ENCODE results near the gene TCEA2.

The TCEA2 gene

DNA sequence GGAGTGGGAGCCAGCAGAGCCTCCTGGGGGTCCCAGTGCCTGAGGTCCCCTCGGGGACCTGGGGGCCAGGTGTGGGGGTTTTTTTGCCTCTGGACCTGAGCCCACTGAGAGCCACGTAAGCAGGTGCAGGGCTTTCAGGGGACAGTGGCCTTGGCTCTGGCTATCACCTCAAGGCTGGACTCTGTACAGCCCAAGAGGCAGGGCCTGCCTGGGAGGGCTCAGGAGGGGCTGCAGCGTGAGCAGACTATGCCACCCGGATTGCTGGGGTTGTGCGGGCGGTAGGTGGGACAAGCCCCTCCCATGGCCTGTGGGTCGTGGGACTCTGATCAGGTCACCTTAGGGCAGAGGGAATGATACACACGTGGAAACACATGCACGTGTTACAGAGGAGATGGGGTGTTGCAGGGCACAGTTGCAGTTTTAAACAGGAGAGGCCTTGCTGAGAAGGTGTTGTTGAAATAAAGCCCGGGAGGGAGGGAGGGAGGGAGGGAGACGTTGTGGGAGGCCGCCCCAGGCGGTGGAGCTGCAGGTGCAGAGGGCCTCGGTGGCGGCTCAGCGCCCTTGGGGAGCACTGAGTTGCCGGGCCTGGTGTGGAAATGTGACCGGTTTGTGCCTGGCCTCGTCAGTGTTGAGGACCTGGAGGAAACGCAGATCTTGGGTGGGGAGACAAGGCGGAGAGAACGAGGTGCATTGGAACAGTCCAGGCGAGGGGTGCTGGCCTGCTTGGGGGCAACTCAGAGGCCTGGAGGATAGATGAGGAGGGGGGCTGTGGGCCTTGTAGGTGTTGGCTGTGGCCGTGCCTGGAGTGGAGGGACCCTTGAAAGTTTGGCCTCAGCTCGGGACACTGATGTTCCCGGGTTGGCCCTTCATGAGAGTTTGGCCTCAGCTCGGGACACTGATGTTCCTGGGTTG is 2.3 kb downstream of the TCEA2 start:
- H3K4me3 ChIP-seq (ENCODE audit: low read length): no peak overlapping the region
- no peak overlapping the region for H3K9ac ChIP-seq (ENCODE audit: low read length)

DNA sequence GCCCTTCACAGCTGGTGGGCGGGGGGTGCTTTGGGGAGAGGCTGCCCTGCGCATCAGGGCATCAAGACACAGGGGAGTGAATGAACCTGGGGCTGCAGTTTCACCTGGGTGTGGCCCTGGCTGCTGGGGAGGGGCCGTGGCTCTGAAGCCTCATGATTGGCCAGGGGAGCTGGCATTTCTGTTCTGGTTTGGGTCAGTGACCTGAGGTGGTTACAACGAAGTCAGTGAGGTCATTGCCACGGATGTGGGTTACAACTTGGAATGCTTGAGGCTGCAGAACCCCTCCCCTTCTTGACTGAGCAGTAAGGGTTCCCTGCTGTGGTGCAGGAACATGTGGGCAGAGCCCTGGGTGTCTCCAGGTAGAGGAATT is 3.0 kb downstream of the TCEA2 start:
- H3K4me3 ChIP-seq (ENCODE audit: low read length): no peak overlapping the region
- no peaks in the 10 kb centered on the region for H3K27me3 ChIP-seq (ENCODE audit: control insufficient read depth, insufficient read depth, low read length)
- H3K9ac ChIP-seq (ENCODE audit: low read length): no peak overlapping the region
- peaks cover 31% of the 10 kb centered on the region for H3K4me1 ChIP-seq (ENCODE audit: control insufficient read depth, insufficient read depth, low read length)
- no peaks in the 10 kb centered on the region for H3K36me3 ChIP-seq (ENCODE audit: control insufficient read depth, insufficient read depth, low read length)
- no peaks in the 10 kb centered on the region for H3K9me3 ChIP-seq (ENCODE audit: control insufficient read depth, low read length)

More for the DNA sequence above, 2.3 kb downstream of the TCEA2 start:
- Histone ChIP-seq H3K9me3 (ENCODE audit: control insufficient read depth, low read length) (no peaks in the 10 kb centered on the region), H3K4me1 (ENCODE audit: control insufficient read depth, insufficient read depth, low read length) (peaks cover 31% of the 10 kb centered on the region), H3K27me3 (ENCODE audit: control insufficient read depth, insufficient read depth, low read length) (no peaks in the 10 kb centered on the region), H3K36me3 (ENCODE audit: control insufficient read depth, insufficient read depth, low read length) (no peaks in the 10 kb centered on the region)

DNA sequence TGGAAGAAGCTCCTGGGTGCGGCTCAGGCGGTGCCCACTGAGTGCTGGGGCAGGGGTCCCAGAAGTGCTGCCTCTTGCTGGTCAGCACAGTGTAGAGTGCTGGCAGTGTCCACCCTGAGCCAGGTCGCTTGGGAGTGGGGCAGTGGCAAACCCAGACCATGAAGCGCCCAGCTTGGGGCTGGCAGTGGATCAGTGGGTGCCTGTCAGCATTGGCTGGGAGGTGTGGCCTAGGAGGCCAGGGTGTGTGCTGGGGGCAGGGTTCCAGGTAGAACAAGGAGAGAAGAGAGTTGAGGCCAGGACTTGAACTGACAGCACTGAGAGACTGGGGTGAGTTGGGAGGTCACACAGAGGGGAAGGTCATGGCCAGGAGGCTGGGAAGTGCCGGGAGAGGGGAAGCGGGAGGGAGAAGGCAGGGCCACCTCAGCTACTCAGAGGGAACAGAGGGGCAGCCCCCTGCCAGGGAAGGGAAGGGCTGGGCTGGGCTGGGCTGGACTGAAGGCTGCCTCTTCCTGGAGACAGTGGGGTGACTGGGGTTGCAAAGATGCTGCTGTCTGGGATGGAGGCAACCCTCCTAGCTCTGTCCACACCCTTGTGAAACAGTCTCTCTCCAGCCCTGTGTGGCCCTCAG is 4.1 kb downstream of the TCEA2 start:
- Histone ChIP-seq H3K9me3 (ENCODE audit: control insufficient read depth, low read length) (no peaks in the 10 kb centered on the region), H3K9ac (ENCODE audit: low read length) (no peak overlapping the region), H3K4me1 (ENCODE audit: control insufficient read depth, insufficient read depth, low read length) (peaks cover 29% of the 10 kb centered on the region), H3K4me3 (ENCODE audit: low read length) (no peak overlapping the region), H3K36me3 (ENCODE audit: control insufficient read depth, insufficient read depth, low read length) (no peaks in the 10 kb centered on the region), H3K27me3 (ENCODE audit: control insufficient read depth, insufficient read depth, low read length) (no peaks in the 10 kb centered on the region)

DNA sequence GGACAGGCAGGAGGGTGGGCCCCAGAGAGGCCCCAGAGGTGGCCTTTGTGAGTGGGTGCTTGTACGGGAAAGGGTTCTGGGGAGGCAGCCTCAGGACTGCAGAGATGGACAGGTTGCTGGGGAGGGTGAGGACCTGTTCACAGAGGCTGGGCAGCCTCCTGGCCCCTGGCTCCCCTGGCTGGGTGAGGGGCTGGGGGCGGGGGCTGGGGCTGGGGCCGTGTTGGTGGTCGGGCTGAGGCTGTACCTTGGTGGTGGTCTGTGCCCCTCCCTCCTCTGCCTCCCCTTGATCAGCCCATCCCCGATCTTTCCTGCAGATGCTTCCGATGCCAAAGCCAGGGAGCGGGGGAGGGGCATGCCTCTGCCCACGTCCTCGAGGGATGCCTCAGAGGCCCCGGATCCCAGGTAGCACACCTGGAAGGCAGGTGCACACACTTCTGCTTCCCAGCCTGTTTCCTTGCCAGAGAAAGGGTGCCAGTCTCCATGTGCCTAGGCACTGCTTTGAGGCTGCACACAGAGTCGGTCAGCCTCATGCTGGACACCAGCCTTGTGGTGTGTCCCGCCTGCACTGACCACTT is 4.8 kb downstream of the TCEA2 start:
- H3K36me3 ChIP-seq (ENCODE audit: control insufficient read depth, insufficient read depth, low read length): no peaks in the 10 kb centered on the region
- H3K9ac ChIP-seq (ENCODE audit: low read length): no peak overlapping the region
- H3K9me3 ChIP-seq (ENCODE audit: control insufficient read depth, low read length): no peaks in the 10 kb centered on the region
- H3K4me1 ChIP-seq (ENCODE audit: control insufficient read depth, insufficient read depth, low read length): peaks cover 23% of the 10 kb centered on the region
- no peak overlapping the region for H3K4me3 ChIP-seq (ENCODE audit: low read length)
- no peaks in the 10 kb centered on the region for H3K27me3 ChIP-seq (ENCODE audit: control insufficient read depth, insufficient read depth, low read length)

DNA sequence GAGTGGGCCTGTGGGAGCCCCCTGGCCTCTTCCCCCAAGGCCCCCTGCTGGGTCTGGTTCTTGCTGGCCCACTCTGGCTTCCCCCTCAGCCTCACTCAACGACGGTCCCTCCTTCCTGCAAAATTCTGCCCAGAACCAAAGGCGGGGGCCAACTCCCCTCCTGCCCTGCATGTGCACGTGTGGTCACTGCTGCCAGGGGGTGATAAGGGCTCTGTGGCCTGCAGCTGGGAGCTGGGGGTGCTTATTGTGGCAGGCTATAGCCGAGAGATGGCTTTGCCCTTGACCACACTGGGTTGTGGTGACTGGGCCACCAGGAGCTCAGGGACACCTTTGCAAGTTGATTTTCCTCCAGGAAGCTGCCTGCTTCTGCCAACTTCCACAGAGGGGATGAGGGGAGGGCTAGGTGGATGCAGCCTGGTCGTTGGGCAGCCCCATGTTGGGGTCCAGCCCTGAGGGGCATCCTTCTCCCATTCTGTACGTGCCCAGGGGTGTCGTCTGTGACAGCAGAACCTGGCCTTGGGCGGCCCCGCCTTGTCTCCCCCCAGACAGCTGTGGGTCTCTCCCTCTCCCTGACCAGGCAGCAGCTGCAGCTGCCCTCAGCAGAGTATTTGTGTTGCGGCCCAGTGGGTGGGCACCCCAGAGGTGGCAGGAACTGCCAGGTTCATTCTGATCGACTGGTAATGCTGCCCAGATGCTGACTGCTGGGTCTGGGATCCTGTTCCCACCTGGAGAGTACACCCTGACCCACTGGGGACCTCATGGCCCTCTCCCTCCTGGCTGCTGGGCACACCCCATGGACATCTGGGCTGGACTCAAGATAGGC is 5.6 kb downstream of the TCEA2 start:
- no peaks in the 10 kb centered on the region for H3K27me3 ChIP-seq (ENCODE audit: control insufficient read depth, insufficient read depth, low read length)
- no peaks in the 10 kb centered on the region for H3K9me3 ChIP-seq (ENCODE audit: control insufficient read depth, low read length)
- H3K4me1 ChIP-seq (ENCODE audit: control insufficient read depth, insufficient read depth, low read length): peaks cover 20% of the 10 kb centered on the region
- H3K36me3 ChIP-seq (ENCODE audit: control insufficient read depth, insufficient read depth, low read length): no peaks in the 10 kb centered on the region
- no peak overlapping the region for H3K9ac ChIP-seq (ENCODE audit: low read length)
- H3K4me3 ChIP-seq (ENCODE audit: low read length): no peak overlapping the region

DNA sequence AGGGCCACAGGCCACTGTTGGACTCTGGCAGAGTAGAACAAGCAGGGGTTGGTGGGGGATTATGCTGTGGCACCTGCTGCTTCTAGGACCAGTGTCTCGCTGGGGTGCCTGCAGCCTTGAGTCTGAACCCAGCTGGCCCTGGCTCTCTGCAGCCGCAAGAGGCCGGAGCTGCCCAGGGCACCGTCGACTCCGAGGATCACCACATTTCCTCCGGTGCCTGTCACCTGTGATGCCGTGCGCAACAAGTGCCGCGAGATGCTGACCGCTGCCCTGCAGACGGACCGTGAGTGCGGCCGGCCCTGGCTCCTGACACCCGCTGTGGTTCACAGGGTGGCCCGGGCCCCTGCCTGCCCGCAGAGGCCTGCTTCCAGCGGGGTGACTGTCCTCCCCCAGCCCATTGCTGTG is 6.2 kb downstream of the TCEA2 start:
- Histone ChIP-seq H3K4me1 (ENCODE audit: control insufficient read depth, insufficient read depth, low read length) (peaks cover 14% of the 10 kb centered on the region), H3K9ac (ENCODE audit: low read length) (no peak overlapping the region), H3K27me3 (ENCODE audit: control insufficient read depth, insufficient read depth, low read length) (no peaks in the 10 kb centered on the region), H3K4me3 (ENCODE audit: low read length) (no peak overlapping the region), H3K36me3 (ENCODE audit: control insufficient read depth, insufficient read depth, low read length) (no peaks in the 10 kb centered on the region), H3K9me3 (ENCODE audit: control insufficient read depth, low read length) (no peaks in the 10 kb centered on the region)

DNA sequence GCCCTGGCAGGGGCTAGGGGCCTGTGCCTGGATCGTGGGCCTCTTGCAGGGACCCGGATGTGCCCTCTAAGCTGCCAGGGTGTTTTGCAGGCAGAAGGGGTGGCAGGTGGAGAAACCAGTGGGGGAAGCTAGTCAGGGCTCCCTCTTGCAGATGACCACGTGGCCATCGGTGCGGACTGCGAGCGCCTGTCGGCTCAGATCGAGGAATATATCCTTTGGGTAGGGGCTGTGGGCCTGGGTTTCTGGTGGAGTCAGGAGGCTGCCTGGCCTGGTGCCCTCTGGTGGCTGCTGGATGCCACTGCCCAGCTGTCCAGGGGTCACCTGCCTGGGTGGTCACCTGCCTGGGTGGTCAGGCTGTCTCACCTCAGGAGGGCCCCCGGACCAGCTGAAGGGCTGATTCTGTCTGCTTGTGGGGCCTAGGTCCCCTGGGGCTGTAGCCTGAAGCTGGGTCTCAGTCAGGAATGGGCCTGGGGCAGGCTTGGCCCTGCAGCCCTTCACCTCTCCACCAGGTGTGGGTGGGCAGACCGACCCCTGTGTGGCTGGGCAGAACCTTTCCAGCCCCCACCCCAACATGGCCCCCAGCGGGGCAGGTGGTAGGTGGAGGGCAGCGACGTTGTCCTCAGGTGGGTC is 6.7 kb downstream of the TCEA2 start:
- Histone ChIP-seq H3K4me3 (ENCODE audit: low read length) (no peak overlapping the region), H3K36me3 (ENCODE audit: control insufficient read depth, insufficient read depth, low read length) (no peaks in the 10 kb centered on the region), H3K9me3 (ENCODE audit: control insufficient read depth, low read length) (no peaks in the 10 kb centered on the region), H3K4me1 (ENCODE audit: control insufficient read depth, insufficient read depth, low read length) (peaks cover 9% of the 10 kb centered on the region), H3K27me3 (ENCODE audit: control insufficient read depth, insufficient read depth, low read length) (no peaks in the 10 kb centered on the region), H3K9ac (ENCODE audit: low read length) (no peak overlapping the region)

DNA sequence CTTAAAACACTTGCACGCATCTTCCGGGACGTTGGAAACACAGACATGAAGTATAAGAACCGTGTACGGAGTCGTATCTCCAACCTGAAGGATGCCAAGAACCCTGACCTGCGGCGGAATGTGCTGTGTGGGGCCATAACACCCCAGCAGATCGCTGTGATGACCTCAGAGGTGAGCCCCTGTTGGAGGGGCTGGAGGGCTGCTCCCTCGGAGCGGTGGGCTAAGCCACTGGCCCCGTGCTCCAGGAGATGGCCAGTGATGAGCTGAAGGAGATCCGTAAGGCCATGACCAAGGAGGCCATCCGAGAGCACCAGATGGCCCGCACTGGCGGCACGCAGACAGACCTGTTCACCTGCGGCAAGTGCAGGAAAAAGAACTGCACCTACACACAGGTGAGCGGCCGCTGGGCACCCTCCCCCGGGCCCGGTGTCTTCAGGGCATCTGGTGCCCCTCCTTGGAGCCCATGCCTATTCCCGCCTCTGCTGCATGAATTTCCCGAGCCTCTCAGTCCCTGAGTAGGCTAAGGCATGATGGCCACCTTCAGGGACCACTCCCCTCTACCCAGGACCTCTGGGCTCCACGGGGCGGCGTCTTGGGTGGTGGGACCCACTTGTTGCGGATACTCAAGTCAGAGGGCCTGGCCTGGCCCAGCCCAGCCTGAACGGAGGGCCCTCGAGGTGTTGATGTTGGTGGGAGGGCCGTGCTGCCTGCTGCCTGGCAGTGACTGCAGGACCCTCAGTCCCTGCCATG is 7.4 kb downstream of the TCEA2 start:
- Histone ChIP-seq H3K27me3 (ENCODE audit: control insufficient read depth, insufficient read depth, low read length) (no peaks in the 10 kb centered on the region), H3K9ac (ENCODE audit: low read length) (no peak overlapping the region), H3K4me3 (ENCODE audit: low read length) (no peak overlapping the region), H3K9me3 (ENCODE audit: control insufficient read depth, low read length) (no peaks in the 10 kb centered on the region), H3K36me3 (ENCODE audit: control insufficient read depth, insufficient read depth, low read length) (no peaks in the 10 kb centered on the region), H3K4me1 (ENCODE audit: control insufficient read depth, insufficient read depth, low read length) (peaks cover 8% of the 10 kb centered on the region)

DNA sequence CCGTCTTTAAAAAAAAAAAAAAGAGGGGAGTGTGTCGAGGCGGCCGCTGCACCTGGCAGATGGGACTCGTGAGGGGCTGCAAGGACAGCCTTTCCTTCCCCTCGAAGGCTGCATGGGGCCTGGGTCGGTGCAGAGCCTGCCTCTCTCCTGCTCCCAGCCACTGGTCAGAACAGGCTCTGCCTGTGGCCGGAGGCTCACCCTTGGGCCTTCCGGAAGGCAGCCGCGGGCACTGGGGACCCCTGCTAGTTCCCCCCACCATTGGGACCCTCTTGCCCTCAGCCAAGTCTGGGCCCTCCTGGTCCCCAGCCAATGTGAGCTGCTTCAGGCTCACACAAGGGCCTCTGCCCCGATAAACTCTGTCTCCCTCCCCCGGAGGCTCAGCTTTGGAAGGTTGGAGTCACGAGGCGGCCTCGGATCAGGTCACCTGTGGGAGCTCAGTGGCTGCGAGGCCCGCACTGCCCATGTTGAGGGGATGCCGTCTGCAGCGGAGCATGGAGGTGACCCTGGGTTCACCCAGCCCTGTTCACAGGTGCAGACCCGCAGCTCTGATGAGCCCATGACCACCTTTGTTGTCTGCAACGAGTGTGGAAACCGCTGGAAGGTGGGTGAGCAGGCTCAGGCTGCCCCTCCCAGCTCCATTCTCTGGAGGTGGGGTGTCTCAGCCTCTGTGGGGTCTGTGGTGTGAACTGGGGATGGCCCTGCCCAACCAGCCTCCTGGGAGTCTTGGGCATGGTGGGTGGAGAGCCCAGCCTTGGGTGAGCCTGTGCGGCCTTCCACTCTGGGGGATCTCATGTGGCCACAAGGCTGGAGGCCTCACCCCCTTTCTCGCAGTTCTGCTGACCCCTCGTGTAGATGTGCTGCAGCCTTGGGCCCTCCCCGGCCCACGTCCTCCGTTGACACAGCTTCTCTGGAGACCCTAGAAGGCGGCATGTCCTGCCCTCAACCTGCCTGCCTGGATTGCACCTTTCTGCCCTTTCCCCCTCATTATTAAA is 8.6 kb downstream of the TCEA2 start:
- H3K4me3 ChIP-seq (ENCODE audit: low read length): no peak overlapping the region
- no peak overlapping the region for H3K9ac ChIP-seq (ENCODE audit: low read length)
- peaks cover 6% of the 10 kb centered on the region for H3K4me1 ChIP-seq (ENCODE audit: control insufficient read depth, insufficient read depth, low read length)
- no peaks in the 10 kb centered on the region for H3K9me3 ChIP-seq (ENCODE audit: control insufficient read depth, low read length)
- H3K36me3 ChIP-seq (ENCODE audit: control insufficient read depth, insufficient read depth, low read length): no peaks in the 10 kb centered on the region
- H3K27me3 ChIP-seq (ENCODE audit: control insufficient read depth, insufficient read depth, low read length): no peaks in the 10 kb centered on the region

DNA sequence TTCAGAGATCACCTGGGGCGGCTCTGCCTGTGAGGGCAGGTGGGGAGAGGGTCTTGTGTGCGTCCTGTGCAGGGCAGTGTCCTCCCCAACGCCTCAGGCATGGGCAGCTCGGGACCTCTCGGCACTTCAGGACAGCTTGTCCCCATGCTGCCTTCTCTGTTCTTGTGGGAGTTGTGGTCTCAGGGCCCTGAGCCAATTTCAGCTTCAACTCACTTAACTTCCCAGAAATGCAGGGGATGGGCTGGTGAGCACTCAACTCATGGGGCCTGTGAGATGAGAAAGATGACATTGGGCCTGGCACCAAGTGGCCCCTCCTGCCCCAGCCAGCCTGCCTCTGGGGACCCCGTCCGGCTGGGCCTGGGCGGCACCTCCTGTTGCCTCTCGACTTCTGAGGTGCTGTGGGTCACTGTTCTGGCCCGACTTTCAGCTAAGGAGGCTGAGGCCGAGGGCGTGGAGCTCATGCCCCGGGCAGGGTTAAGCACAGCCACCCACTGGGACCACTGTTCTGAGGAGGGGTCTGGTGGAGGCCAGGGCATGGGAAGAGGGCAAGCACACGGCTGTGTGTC is 9.6 kb downstream of the TCEA2 start:
- no peaks in the 10 kb centered on the region for H3K4me1 ChIP-seq (ENCODE audit: control insufficient read depth, insufficient read depth, low read length)
- no peak overlapping the region for H3K4me3 ChIP-seq (ENCODE audit: low read length)
- no peaks in the 10 kb centered on the region for H3K9me3 ChIP-seq (ENCODE audit: control insufficient read depth, low read length)
- no peaks in the 10 kb centered on the region for H3K36me3 ChIP-seq (ENCODE audit: control insufficient read depth, insufficient read depth, low read length)
- no peak overlapping the region for H3K9ac ChIP-seq (ENCODE audit: low read length)
- H3K27me3 ChIP-seq (ENCODE audit: control insufficient read depth, insufficient read depth, low read length): no peaks in the 10 kb centered on the region
